Spleen (tissue), 7 donors: ENCODE measurements around the gene AFAP1L1.

Experiments used
- POLR2A ChIP-seq, 3 donors: fragments of 450-650 bp; IDR thresholded peaks; one replicate each; pipeline ENCODE4 v1.5.1; 2017; ENCODE audit warnings: antibody characterized with exemption in 3 of 3, mild to moderate bottlenecking in 1 of 3
- TF ChIP-seq, protein P1 (sequence below), 11 experiments: fragments of 200-600 bp in 7 of 11; fragments of 450-650 bp in 4 of 11; sonication (generic) in 4 of 11; IDR thresholded peaks in 8 of 11; conservative IDR thresholded peaks in 3 of 11; 1 replicate in 7 of 11; 2 replicates in 4 of 11; pipeline versions ENCODE4 v1.4.0 to v1.8.0; 2016 to 2021; ENCODE audit warnings: antibody characterized with exemption in 11 of 11, inconsistent platforms in 4 of 11, mild to moderate bottlenecking in 1 of 11
- donor health status: DM: no; HTN: no; CAD: no; lungs with moderate emphysema.
- donor health status: DM: no; HTN: no; CAD: no.
- donor health status: DM: no; HTN: no; CAD: no.

- TF ChIP-seq, protein P1, sequence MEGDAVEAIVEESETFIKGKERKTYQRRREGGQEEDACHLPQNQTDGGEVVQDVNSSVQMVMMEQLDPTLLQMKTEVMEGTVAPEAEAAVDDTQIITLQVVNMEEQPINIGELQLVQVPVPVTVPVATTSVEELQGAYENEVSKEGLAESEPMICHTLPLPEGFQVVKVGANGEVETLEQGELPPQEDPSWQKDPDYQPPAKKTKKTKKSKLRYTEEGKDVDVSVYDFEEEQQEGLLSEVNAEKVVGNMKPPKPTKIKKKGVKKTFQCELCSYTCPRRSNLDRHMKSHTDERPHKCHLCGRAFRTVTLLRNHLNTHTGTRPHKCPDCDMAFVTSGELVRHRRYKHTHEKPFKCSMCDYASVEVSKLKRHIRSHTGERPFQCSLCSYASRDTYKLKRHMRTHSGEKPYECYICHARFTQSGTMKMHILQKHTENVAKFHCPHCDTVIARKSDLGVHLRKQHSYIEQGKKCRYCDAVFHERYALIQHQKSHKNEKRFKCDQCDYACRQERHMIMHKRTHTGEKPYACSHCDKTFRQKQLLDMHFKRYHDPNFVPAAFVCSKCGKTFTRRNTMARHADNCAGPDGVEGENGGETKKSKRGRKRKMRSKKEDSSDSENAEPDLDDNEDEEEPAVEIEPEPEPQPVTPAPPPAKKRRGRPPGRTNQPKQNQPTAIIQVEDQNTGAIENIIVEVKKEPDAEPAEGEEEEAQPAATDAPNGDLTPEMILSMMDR (IDR thresholded peaks at IDR 0.05 in 8 of 11, conservative IDR thresholded peaks at IDR 0.05 in 3 of 11) = no peak
- no peak for TF ChIP-seq POLR2A (IDR thresholded peaks at IDR 0.05)
Observed at GRCh38 chr5:149294872-149295829, 23.5 kb downstream of the AFAP1L1 start.
